Stimulated activated CD4-positive, alpha-beta T cell treated with anti-CD3 and anti-CD28 coated beads, Interleukin-4, amount 100 ng/mL, for 48 hours (primary cell): ENCODE results near the gene P4HA2.

ENCODE experiments used
- DNase-seq, 2 donors: peaks; one replicate each; pipeline ENCODE4 v3.0.0-alpha.2; 2020; ENCODE audit warnings: low read depth in 2 of 2

The P4HA2 gene

GRCh38 chr5:132264546-132265335 lies 37.1 kb upstream of the P4HA2 start:
- no peak for DNase-seq

GRCh38 chr5:132263548-132264261 lies 36.1 kb upstream of the P4HA2 start:
- DNase-seq = no peak

- DNase-seq = no peak
These were observed 35.4 kb upstream of the P4HA2 start for GRCh38 chr5:132262882-132263547.

- DNase-seq = no peak
These were observed 34.5 kb upstream of the P4HA2 start for GRCh38 chr5:132261881-132262845.

- peak; percentile 22 to 26 for DNase-seq
These were observed 33.3 kb upstream of the P4HA2 start for GRCh38 chr5:132260714-132261551.

- no peak for DNase-seq
These were observed 32.4 kb upstream of the P4HA2 start for GRCh38 chr5:132260051-132260450.

- DNase-seq = no peak
These were observed 31.6 kb upstream of the P4HA2 start for GRCh38 chr5:132259069-132259851.

GRCh38 chr5:132258102-132259068 lies 30.7 kb upstream of the P4HA2 start:
- DNase-seq = no peak

- no peak for DNase-seq
These were observed 29.8 kb upstream of the P4HA2 start, which contains the start of gene PDLIM4 for GRCh38 chr5:132257131-132258101. Gene PDLIM4, plus strand, starts transcription at chr5:132257696. Its CDS starts 39 bp downstream, at chr5:132257735.

- no peak for DNase-seq
These were observed 29.1 kb upstream of the P4HA2 start for GRCh38 chr5:132256783-132257130.

GRCh38 chr5:132256086-132256782 lies 28.6 kb upstream of the P4HA2 start:
- no peak for DNase-seq

- no peak for DNase-seq
These were observed 26.8 kb upstream of the P4HA2 start for GRCh38 chr5:132254321-132254977.

GRCh38 chr5:132253452-132254320 lies 26.0 kb upstream of the P4HA2 start:
- no peak for DNase-seq

- no peak for DNase-seq
These were observed 25.4 kb upstream of the P4HA2 start for GRCh38 chr5:132253008-132253441.

- no peak for DNase-seq
These were observed 23.6 kb upstream of the P4HA2 start for GRCh38 chr5:132251220-132251725.
